ENCODE results near the gene LUM.

The LUM gene, protein sequence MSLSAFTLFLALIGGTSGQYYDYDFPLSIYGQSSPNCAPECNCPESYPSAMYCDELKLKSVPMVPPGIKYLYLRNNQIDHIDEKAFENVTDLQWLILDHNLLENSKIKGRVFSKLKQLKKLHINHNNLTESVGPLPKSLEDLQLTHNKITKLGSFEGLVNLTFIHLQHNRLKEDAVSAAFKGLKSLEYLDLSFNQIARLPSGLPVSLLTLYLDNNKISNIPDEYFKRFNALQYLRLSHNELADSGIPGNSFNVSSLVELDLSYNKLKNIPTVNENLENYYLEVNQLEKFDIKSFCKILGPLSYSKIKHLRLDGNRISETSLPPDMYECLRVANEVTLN

DNA sequence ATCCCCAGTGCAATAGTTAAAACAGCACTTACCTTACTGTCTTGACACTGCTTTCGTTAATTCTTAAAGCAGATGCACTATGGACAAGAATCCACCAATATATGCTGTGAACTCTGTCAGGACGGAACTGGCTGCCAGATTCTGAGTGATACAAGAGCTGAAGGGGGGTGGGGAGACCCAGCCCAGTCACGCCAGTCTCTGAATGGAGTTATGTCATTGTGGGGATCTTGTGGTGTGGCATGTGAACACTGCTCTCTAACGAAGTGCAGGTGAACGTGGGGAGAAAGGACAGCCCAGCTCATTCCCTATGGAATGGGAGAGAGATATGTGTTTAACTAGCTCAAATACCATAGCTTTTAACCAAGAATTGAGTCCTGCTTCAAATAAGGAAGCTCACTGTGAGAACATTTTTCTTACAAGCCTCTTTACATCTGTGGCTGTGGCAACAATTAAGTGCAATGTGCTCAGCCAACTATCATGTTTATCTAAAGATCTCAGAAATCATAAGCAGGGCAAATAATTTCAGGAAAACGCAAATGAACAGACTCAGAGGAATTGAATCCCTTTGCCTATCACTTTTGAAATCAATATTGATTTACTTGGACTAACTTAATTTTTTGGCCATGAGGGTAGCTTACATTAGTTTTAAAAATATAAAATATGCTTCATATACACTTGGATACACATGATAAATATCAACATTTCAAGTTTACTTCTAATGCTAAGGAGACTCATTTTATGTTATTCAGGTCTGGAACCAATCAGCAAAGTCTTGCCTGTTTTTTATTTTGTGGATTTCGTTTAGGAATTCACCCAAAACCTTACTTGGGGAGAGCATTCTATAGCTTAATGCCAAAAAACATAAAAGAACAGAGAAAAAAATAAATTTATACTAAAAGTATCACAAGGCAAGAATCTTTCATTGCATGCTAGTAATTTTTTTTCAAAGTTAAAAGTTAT, at the start of gene LUM:
TSS of gene LUM (minus strand) at position 129 of the 960 bp plus-strand sequence. CDS start 2,515 bp downstream, outside the sequence.
- TF ChIP-seq, protein P1, sequence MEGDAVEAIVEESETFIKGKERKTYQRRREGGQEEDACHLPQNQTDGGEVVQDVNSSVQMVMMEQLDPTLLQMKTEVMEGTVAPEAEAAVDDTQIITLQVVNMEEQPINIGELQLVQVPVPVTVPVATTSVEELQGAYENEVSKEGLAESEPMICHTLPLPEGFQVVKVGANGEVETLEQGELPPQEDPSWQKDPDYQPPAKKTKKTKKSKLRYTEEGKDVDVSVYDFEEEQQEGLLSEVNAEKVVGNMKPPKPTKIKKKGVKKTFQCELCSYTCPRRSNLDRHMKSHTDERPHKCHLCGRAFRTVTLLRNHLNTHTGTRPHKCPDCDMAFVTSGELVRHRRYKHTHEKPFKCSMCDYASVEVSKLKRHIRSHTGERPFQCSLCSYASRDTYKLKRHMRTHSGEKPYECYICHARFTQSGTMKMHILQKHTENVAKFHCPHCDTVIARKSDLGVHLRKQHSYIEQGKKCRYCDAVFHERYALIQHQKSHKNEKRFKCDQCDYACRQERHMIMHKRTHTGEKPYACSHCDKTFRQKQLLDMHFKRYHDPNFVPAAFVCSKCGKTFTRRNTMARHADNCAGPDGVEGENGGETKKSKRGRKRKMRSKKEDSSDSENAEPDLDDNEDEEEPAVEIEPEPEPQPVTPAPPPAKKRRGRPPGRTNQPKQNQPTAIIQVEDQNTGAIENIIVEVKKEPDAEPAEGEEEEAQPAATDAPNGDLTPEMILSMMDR (IDR thresholded peaks at IDR 0.05): no peak

DNA sequence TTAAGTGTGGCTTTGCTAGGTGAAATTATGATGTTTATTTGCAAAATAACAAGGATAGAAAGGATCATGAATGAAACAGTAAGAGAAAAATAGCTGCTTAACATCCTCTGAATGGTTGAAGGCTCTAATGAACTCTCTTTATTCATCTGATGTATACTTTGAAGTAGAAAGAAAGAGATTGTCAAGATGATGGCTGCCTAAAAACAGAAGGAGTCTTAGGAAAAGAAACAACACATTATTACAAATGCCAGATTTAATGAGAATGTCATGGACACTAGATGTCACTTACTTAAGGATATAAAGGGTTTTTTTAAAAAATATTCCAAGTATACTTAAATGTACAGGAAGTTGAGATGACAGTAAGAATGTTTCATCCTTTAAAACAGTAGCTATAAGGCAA, 49.7 kb upstream of the LUM start:
- TF ChIP-seq, protein P1 (IDR thresholded peaks at IDR 0.05): no peak

DNA sequence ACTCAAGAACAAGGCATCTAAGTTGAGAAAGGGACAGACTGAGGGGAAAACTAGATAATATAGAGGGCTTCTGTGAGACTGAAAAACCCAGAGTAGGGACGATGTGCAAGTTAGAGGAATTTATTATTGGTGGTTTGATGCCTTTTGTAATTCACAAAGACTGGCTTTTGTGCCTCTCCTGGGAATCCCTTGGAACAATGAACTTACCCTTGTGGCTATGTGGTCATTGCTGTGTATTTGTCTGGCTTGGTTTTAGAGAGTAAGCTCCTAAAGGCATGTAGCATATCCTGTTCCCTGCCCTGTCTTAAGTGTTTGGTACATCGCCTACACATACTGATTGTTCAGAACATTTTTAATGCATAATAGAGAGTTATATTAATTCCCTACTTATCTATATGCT, 44.7 kb upstream of the LUM start:
- TF ChIP-seq, protein P1 (IDR thresholded peaks at IDR 0.05): no peak

DNA sequence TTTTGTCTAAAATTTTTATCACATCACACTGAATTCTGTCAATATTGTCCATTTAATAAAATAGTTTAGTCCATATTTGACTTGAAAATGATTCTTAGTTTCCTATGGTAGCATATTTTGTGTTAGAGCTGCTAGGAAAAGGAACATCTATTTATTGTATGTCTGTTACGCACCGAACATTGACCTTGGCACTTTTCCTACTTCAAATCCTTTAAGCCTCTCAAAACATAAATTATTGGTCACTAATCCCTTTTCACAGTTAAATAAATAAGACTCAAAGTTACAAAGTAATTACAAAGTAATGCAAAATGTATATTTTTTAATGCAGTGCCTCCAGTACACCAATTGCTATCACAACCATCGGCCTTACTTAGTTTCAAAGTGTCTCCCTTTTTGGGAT, 42.8 kb upstream of the LUM start:
- TF ChIP-seq, protein P1 (IDR thresholded peaks at IDR 0.05): no peak

DNA sequence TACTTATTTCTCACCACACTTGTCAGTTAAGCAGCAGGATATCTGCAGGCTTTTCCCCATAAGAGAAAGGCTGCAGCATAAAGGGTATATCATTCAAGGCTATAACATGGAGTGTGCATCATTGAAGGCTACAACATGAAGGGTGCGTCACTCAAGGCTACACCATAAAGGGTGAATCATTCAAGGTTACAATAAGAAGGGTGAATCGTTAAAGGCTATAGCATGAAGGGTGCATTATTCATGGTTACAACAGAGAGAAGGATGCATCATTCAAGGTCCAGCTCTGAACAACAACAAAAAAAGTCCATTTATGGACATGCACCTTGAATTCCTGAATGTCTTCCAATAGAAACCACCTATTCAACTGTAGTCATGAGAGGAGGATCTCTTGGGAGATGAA, 32.8 kb upstream of the LUM start:
- TF ChIP-seq, protein P1 (IDR thresholded peaks at IDR 0.05): no peak

DNA sequence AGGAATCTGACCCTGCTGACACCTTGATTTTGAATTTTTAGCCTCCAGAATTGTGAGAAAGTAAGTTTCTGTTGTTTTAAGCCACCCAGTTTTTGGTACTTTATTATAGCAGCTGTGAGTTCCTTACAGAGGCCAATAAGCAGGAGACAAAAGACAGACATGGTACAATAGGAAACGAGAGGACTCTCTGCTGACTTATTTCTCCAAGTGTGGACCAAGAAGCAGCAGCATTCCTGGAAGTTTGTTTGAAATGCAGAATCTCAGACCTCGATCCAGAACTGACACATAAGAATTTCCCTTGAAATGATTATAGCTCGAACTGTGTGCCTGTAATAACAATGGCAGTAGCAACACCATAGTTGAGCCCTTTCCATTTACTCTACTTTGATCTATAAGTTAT, 31.9 kb upstream of the LUM start:
- TF ChIP-seq, protein P1 (IDR thresholded peaks at IDR 0.05): no peak

DNA sequence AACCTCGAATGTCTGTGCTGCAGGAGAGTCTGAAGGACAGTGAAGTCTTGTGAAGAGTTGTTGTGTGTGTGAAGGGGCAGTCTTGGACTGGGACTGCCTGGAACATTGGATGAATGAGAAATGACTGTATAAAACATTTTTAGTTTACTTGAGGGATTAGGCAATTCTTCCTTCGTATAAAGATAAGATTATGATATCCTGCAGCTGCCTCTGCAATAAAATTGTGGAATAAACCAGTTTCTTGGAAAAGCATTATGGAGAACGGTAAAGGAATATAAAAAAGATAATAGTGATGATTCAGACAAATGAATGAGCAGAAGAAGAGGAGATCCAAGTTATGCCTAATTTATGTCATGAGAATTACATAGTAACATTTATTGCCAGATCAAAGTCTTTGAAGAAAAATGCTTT, 30.9 kb upstream of the LUM start:
- TF ChIP-seq, protein P1 (IDR thresholded peaks at IDR 0.05): no peak

Data from LNCAP (cell line).